C4-2B (cell line): ENCODE results near the gene COL2A1.

Experiments used
- H3K27ac ChIP-seq: fragments of 450-650 bp; 2 replicates; pipeline ENCODE4 v1.5.1; 2017
- ZFX ChIP-seq: fragments of 450-650 bp; IDR thresholded peaks from 2 replicates; pipeline ENCODE4 v1.6.1; 2017
- TF ChIP-seq, protein P1 (sequence below): fragments of 450-650 bp; conservative IDR thresholded peaks from 2 replicates; pipeline ENCODE4 v1.5.1; 2017; ENCODE audit warnings: mild to moderate bottlenecking

Gene COL2A1

DNA sequence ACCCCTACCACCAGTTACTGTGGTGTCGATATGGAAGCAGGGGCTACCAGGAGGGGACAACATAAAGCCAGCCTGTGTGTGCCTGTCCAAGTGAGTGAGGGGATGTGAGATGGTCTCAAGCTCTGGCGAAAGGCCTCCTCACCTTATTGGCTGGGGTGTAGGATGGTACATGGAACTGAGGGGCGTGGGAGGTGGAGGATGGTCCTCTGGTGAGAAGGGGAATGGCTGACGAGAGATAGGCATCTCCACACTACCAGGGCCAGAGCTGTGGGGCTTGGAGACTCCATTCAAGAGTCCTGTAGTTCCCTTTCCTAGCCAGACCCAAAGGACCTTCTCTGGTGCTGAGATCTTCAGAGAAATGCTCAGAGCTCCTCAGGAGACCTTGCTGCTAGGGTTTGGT, 32.5 kb upstream of the COL2A1 start:
- H3K27ac ChIP-seq: no peak overlapping the region
- TF ChIP-seq, protein P1, sequence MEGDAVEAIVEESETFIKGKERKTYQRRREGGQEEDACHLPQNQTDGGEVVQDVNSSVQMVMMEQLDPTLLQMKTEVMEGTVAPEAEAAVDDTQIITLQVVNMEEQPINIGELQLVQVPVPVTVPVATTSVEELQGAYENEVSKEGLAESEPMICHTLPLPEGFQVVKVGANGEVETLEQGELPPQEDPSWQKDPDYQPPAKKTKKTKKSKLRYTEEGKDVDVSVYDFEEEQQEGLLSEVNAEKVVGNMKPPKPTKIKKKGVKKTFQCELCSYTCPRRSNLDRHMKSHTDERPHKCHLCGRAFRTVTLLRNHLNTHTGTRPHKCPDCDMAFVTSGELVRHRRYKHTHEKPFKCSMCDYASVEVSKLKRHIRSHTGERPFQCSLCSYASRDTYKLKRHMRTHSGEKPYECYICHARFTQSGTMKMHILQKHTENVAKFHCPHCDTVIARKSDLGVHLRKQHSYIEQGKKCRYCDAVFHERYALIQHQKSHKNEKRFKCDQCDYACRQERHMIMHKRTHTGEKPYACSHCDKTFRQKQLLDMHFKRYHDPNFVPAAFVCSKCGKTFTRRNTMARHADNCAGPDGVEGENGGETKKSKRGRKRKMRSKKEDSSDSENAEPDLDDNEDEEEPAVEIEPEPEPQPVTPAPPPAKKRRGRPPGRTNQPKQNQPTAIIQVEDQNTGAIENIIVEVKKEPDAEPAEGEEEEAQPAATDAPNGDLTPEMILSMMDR: no peak
- no peak for TF ChIP-seq ZFX

DNA sequence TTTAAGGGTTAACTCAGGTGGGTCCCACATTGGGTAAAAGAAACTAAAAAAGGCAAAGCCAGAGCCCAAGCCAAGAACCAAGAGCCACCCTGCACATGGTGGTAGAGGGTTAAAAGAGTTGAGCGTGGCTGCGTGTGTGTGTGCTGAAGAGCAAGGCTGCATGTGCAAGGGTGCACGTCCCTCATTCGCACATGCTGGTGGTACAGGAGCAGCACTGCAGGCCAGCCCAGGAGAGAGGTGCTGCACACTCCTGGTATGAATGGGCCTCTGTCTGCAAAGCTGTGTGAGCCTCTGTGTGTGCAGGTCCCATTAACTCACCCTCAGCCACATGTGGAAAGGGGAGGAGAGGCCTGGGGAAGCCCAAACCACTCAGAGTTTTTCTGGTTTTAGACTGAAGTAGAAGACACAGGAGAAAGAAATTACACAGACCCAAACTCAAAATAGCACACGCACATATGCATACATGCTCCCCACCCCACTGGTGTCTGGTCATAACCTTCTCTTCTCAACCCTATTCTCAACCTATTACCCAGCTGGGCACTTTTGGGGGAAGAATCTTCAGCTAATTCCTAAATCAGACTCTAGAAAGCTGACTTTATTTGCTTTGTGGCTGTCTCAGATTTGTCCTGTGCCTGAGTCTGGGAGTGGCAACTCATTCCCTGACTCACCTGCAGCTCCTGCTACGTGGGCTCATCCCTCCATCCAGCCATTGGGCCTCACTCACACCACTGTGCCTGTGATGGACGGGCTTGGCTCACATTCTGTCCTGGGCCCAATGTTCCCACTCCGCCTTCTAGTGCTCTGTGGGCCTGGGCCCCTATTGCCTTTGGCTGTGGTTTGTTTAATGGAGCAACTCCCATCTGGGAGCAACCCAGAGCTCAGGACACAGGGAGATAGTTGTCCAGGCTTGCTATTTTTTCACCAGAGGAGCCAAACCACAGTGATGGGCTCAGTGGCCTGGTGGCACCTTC, 30.8 kb upstream of the COL2A1 start:
- TF ChIP-seq ZFX: no peak
- TF ChIP-seq, protein P1: no peak
- H3K27ac ChIP-seq: no peak overlapping the region

DNA sequence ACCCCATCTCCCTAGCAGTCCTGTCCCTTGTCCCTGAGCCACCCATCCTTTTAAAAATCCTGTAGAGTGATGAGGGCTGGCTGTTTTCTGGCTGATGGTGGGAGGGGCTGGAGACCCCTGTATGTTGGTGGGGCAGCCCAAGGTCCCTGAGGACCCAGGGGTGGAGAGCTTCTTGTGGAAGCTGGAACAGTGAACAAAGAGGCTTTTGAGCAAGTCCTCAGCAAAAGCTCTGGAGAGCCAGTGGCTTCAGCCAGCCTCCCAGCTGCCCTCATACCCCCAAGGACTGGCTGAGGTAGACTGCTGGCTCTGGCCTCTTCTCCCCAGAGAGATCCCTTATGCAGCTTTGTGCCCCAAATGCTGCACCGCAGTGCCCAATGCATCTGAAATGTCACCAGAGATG, 29.2 kb upstream of the COL2A1 start:
- no peak overlapping the region for H3K27ac ChIP-seq
- TF ChIP-seq, protein P1: no peak
- no peak for TF ChIP-seq ZFX

DNA sequence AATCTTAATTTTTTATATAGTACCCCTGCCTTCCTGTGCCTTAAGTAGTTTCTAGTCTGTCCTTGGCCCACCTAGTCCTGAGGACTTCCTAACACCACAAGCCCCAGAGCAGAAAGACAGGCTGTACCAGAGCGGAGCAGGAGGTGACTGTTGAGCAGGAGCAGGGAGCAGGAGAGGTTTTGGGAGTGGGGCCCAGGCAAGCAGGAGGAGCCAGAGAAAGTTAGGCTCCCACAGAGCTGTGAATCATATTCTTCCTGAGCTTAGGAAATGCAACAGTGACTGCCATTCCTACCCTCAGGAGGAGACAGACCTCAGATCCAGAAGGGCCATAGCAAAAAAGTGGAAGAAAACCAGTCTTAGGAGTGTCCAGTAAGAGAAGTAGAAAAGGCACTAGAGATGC, 28.3 kb upstream of the COL2A1 start:
- TF ChIP-seq, protein P1: no peak
- TF ChIP-seq ZFX: no peak
- H3K27ac ChIP-seq: no peak overlapping the region

DNA sequence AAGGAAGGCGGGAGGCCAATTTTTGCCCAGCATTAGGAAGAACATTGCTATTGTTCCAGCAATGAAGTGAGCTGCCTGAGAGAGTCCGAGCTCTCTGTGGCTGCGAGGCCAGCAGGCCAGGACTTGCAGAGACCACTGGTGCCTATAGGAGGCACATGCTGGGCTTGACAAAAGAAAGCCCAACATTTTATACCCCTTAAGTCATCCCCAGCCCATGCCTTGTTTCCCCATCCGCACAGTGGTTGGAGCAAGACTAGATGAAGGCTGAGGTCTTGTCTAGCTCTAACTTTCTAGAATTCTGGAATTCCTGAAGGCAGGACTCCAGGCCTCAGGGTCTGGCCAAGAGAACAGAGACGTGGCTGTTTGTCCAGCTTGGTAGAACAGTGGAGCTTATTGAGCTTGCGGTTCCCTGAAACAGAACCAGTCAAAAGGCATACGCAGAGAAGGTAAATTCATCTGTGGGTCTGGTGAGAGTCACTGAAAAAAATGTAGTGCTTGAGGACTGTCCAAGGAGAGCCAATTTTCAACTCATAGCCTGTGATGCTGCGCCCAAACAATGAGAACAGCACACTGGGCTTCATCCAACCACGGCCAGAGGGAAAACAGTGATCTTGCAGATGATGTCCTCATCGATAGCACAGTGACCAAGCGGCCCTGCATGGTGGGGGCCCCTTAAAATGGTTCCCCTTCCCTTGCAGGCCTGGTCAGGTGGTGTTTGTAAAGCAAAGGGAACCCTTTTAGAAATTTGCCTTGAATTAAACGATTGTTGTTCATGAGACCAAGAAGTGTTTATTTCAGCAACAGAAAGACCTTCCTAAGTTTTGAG, 27.1 kb upstream of the COL2A1 start:
- no peak overlapping the region for H3K27ac ChIP-seq
- no peak for TF ChIP-seq ZFX
- TF ChIP-seq, protein P1: no peak

DNA sequence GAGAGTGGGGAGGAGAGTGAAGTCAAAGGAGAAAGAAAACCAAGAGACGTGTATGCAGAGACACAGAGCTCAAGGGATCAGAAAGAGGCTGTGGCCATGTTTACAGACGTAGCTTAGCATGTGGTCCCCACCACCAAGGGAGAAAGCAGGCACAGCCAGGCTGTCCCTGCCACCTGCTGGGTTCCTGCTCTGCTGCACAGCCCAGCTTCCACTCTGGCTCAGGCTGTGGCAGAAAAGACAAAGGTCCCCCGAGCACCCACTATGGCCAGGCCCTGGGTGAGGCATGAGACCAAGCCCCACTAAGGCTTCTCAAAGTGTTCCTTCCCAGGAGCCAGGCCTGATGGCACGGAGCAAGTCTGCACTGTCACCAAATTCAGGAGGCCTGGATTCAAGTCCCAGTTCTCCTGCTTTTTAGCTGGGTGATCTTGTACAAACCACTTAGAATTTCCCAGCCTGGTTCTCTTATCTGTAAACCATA, 25.9 kb upstream of the COL2A1 start:
- TF ChIP-seq ZFX: no peak
- TF ChIP-seq, protein P1: no peak
- peak overlapping the region; percentile 7; the same call in 1 of the 2 replicates for H3K27ac ChIP-seq
